GM23338 (cell line): ENCODE data around the gene MLEC.

Experiments used
- CREB1 ChIP-seq: fragments of 250-450 bp; sonication (Bioruptor Pico); IDR thresholded peaks from 2 replicates; pipeline ENCODE4 v1.5.0; 2020; ENCODE audit warnings: low read depth, mild to moderate bottlenecking, moderate library complexity
- CTCF ChIP-seq, 2 experiments: fragments of 200-600 bp in 1 of 2; sonication (generic) in 1 of 2; conservative IDR thresholded peaks; 2 replicates each; pipeline versions ENCODE4 v1.5.1 to v1.6.1; 2016 to 2017; ENCODE audit warnings: antibody characterized with exemption in 2 of 2, low read depth in 2 of 2, mild to moderate bottlenecking in 2 of 2, moderate library complexity in 1 of 2
- EZH2 ChIP-seq: fragments of 200-600 bp; sonication (generic); IDR thresholded peaks from one replicate; pipeline ENCODE4 v1.8.0; 2017; ENCODE audit warnings: antibody characterized with exemption, mild to moderate bottlenecking, low read depth; ENCODE audit not compliant: unreplicated experiment
- EZH2phosphoT487 ChIP-seq: fragments of 200-600 bp; sonication (generic); IDR thresholded peaks from one replicate; pipeline ENCODE4 v1.8.1; 2018; ENCODE audit warnings: antibody characterized with exemption; ENCODE audit not compliant: unreplicated experiment
- JUNB ChIP-seq: IDR thresholded peaks from one replicate; pipeline ENCODE4 v1.6.1; 2016; ENCODE audit warnings: antibody characterized with exemption; ENCODE audit not compliant: unreplicated experiment
- NANOG ChIP-seq: IDR thresholded peaks from 2 replicates; pipeline ENCODE4 v1.6.1; 2016; ENCODE audit warnings: antibody characterized with exemption, borderline replicate concordance
- POLR2AphosphoS5 ChIP-seq: IDR thresholded peaks from 2 replicates; pipeline ENCODE4 v1.6.1; 2016; ENCODE audit warnings: antibody characterized with exemption, low read depth
- STAT1 ChIP-seq: IDR thresholded peaks from one replicate; pipeline ENCODE4 v1.6.1; 2016; ENCODE audit warnings: antibody characterized with exemption; ENCODE audit not compliant: unreplicated experiment
- ZNF114 ChIP-seq: fragments of 250-450 bp; sonication (Bioruptor Pico); IDR thresholded peaks from 2 replicates; pipeline ENCODE4 v1.5.0; 2020; ENCODE audit warnings: mild to moderate bottlenecking, moderate library complexity
- ZNF331 ChIP-seq: fragments of 250-450 bp; sonication (Bioruptor Pico); IDR thresholded peaks from 2 replicates; pipeline ENCODE4 v1.5.0; 2020; ENCODE audit warnings: low read depth, mild to moderate bottlenecking, moderate library complexity
- TF ChIP-seq, protein P1 (sequence below): IDR thresholded peaks from one replicate; pipeline ENCODE4 v1.6.1; 2018; ENCODE audit warnings: antibody characterized with exemption; ENCODE audit not compliant: unreplicated experiment
- TF ChIP-seq, protein P2 (sequence below): fragments of 250-450 bp; sonication (Bioruptor Pico); IDR thresholded peaks from 2 replicates; pipeline ENCODE4 v1.5.0; 2020; ENCODE audit warnings: mild to moderate bottlenecking, moderate library complexity

GRCh38 chr12:120750806-120751205 is 63.9 kb downstream of the MLEC start:
- peak in 1 of 2 experiments; percentile 37; a peak in 1 of 4 replicates for TF ChIP-seq CTCF (conservative IDR thresholded peaks at IDR 0.05; ENCODE audit: low read depth in 2 of 2)
- no peak for TF ChIP-seq JUNB
- TF ChIP-seq EZH2phosphoT487 = no peak
- no peak for TF ChIP-seq EZH2
- TF ChIP-seq, protein P1, sequence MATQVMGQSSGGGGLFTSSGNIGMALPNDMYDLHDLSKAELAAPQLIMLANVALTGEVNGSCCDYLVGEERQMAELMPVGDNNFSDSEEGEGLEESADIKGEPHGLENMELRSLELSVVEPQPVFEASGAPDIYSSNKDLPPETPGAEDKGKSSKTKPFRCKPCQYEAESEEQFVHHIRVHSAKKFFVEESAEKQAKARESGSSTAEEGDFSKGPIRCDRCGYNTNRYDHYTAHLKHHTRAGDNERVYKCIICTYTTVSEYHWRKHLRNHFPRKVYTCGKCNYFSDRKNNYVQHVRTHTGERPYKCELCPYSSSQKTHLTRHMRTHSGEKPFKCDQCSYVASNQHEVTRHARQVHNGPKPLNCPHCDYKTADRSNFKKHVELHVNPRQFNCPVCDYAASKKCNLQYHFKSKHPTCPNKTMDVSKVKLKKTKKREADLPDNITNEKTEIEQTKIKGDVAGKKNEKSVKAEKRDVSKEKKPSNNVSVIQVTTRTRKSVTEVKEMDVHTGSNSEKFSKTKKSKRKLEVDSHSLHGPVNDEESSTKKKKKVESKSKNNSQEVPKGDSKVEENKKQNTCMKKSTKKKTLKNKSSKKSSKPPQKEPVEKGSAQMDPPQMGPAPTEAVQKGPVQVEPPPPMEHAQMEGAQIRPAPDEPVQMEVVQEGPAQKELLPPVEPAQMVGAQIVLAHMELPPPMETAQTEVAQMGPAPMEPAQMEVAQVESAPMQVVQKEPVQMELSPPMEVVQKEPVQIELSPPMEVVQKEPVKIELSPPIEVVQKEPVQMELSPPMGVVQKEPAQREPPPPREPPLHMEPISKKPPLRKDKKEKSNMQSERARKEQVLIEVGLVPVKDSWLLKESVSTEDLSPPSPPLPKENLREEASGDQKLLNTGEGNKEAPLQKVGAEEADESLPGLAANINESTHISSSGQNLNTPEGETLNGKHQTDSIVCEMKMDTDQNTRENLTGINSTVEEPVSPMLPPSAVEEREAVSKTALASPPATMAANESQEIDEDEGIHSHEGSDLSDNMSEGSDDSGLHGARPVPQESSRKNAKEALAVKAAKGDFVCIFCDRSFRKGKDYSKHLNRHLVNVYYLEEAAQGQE = no peak
- TF ChIP-seq POLR2AphosphoS5 = no peak
- no peak for TF ChIP-seq NANOG
- no peak for TF ChIP-seq CREB1 (CRISPR knock-in tag)
- no peak for TF ChIP-seq STAT1
- no peak for TF ChIP-seq ZNF114 (CRISPR knock-in tag)
- no peak for TF ChIP-seq ZNF331 (CRISPR knock-in tag)
- TF ChIP-seq, protein P2, sequence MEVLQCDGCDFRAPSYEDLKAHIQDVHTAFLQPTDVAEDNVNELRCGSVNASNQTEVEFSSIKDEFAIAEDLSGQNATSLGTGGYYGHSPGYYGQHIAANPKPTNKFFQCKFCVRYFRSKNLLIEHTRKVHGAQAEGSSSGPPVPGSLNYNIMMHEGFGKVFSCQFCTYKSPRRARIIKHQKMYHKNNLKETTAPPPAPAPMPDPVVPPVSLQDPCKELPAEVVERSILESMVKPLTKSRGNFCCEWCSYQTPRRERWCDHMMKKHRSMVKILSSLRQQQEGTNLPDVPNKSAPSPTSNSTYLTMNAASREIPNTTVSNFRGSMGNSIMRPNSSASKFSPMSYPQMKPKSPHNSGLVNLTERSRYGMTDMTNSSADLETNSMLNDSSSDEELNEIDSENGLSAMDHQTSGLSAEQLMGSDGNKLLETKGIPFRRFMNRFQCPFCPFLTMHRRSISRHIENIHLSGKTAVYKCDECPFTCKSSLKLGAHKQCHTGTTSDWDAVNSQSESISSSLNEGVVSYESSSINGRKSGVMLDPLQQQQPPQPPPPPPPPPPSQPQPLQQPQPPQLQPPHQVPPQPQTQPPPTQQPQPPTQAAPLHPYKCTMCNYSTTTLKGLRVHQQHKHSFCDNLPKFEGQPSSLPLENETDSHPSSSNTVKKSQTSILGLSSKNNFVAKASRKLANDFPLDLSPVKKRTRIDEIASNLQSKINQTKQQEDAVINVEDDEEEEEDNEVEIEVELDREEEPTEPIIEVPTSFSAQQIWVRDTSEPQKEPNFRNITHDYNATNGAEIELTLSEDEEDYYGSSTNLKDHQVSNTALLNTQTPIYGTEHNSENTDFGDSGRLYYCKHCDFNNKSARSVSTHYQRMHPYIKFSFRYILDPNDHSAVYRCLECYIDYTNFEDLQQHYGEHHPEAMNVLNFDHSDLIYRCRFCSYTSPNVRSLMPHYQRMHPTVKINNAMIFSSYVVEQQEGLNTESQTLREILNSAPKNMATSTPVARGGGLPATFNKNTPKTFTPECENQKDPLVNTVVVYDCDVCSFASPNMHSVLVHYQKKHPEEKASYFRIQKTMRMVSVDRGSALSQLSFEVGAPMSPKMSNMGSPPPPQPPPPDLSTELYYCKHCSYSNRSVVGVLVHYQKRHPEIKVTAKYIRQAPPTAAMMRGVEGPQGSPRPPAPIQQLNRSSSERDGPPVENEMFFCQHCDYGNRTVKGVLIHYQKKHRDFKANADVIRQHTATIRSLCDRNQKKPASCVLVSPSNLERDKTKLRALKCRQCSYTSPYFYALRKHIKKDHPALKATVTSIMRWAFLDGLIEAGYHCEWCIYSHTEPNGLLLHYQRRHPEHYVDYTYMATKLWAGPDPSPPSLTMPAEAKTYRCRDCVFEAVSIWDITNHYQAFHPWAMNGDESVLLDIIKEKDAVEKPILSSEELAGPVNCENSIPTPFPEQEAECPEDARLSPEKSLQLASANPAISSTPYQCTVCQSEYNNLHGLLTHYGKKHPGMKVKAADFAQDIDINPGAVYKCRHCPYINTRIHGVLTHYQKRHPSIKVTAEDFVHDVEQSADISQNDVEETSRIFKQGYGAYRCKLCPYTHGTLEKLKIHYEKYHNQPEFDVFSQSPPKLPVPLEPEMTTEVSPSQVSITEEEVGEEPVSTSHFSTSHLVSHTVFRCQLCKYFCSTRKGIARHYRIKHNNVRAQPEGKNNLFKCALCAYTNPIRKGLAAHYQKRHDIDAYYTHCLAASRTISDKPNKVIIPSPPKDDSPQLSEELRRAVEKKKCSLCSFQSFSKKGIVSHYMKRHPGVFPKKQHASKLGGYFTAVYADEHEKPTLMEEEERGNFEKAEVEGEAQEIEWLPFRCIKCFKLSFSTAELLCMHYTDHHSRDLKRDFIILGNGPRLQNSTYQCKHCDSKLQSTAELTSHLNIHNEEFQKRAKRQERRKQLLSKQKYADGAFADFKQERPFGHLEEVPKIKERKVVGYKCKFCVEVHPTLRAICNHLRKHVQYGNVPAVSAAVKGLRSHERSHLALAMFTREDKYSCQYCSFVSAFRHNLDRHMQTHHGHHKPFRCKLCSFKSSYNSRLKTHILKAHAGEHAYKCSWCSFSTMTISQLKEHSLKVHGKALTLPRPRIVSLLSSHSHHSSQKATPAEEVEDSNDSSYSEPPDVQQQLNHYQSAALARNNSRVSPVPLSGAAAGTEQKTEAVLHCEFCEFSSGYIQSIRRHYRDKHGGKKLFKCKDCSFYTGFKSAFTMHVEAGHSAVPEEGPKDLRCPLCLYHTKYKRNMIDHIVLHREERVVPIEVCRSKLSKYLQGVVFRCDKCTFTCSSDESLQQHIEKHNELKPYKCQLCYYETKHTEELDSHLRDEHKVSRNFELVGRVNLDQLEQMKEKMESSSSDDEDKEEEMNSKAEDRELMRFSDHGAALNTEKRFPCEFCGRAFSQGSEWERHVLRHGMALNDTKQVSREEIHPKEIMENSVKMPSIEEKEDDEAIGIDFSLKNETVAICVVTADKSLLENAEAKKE (CRISPR knock-in tag) = no peak
